Activated T-cell treated with anti-CD3 and anti-CD28 coated beads, Interleukin-2, amount 50 U/mL, for 72 hours (primary cell): Measurements from ENCODE around the gene AKR1B1. TPM values are rescaled to one million over a fixed set of nuclear protein-coding genes. Genes with fewer than 3 reads are reported as not detected.

Experiments
- ATAC-seq, 2 donors: fragments of 150-1000 bp; cut with Tn5 transposase; replicated peaks in 1 of 2; 2 replicates each; pipeline ENCODE4 v1.10.0; 2021; ENCODE audit warnings: moderate library complexity in 2 of 2, mild to moderate bottlenecking in 1 of 2
- DNase-seq, 2 donors: peaks; one replicate each; pipeline ENCODE4 v3.0.0; 2021 to 2022; ENCODE audit warnings: mixed read lengths in 1 of 2
- H3K27ac Mint-ChIP-seq: one replicate; pipeline ENCODE4 v1.8.0; 2022; ENCODE audit warnings: mild to moderate bottlenecking, moderate library complexity, mixed read lengths
- H3K27me3 Mint-ChIP-seq: one replicate; pipeline ENCODE4 v1.8.0; 2022; ENCODE audit warnings: low read depth, mixed read lengths
- H3K36me3 Mint-ChIP-seq, 2 donors: one replicate each; pipeline ENCODE4 v1.8.0; 2022; ENCODE audit warnings: mixed read lengths in 2 of 2, mild to moderate bottlenecking in 1 of 2; ENCODE audit not compliant: insufficient read depth in 2 of 2
- H3K4me1 Mint-ChIP-seq: one replicate; pipeline ENCODE4 v1.8.0; 2022; ENCODE audit warnings: low read depth, mixed read lengths
- H3K4me3 Mint-ChIP-seq, 2 donors: one replicate each; pipeline ENCODE4 v1.8.0; 2022; ENCODE audit warnings: mild to moderate bottlenecking in 2 of 2, mixed read lengths in 2 of 2, moderate library complexity in 2 of 2
- H3K9me3 Mint-ChIP-seq, 2 donors: one replicate each; pipeline ENCODE4 v1.8.0; 2022; ENCODE audit warnings: mixed read lengths in 2 of 2
- total RNA-seq, 2 donors: library from RNA; stranded (reverse); gene quantifications; one replicate each; pipeline ENCODE4 v1.2.3, GENCODE V29; 2022

The AKR1B1 gene
- total RNA-seq, 2 donors from 2014 or later, result 95.1 to 117 TPM

- Mint-ChIP-seq H3K9me3 (no peaks in the 10 kb centered on the region), H3K27ac (no peak overlapping the region), H3K4me3 (no peak overlapping the region), H3K4me1 (peaks cover 7% of the 10 kb centered on the region), H3K36me3 (peaks cover 6 to 19% of the 10 kb centered on the region in 2 donors), H3K27me3 (no peaks in the 10 kb centered on the region)
- no peak for ATAC-seq
- no peak for DNase-seq
Measured at GRCh38 chr7:134448356-134449229, 10.3 kb downstream of the AKR1B1 start.

GRCh38 chr7:134447383-134447782 is 11.5 kb downstream of the AKR1B1 start:
- ATAC-seq (no peak), DNase-seq (no peak)
- Mint-ChIP-seq H3K36me3 (peaks cover 6 to 25% of the 10 kb centered on the region in 2 donors), H3K27ac (no peak overlapping the region), H3K27me3 (no peaks in the 10 kb centered on the region), H3K4me3 (no peak overlapping the region), H3K9me3 (no peaks in the 10 kb centered on the region), H3K4me1 (peaks cover 3% of the 10 kb centered on the region)

- no peaks in the 10 kb centered on the region for H3K9me3 Mint-ChIP-seq
- peaks cover 6 to 25% of the 10 kb centered on the region in 2 donors for H3K36me3 Mint-ChIP-seq
- no peak overlapping the region for H3K27ac Mint-ChIP-seq
- no peaks in the 10 kb centered on the region for H3K27me3 Mint-ChIP-seq
- ATAC-seq (no peak), DNase-seq (no peak)
- no peaks in the 10 kb centered on the region for H3K4me1 Mint-ChIP-seq
- H3K4me3 Mint-ChIP-seq, result no peak overlapping the region
Measured at GRCh38 chr7:134446923-134447322, 12.0 kb downstream of the AKR1B1 start.

- H3K36me3 Mint-ChIP-seq, result peaks cover 9 to 25% of the 10 kb centered on the region in 2 donors
- H3K27ac Mint-ChIP-seq, result no peak overlapping the region
- H3K27me3 Mint-ChIP-seq, result no peaks in the 10 kb centered on the region
- no peak for DNase-seq
- no peaks in the 10 kb centered on the region for H3K4me1 Mint-ChIP-seq
- no peak overlapping the region for H3K4me3 Mint-ChIP-seq
- H3K9me3 Mint-ChIP-seq, result no peaks in the 10 kb centered on the region
- ATAC-seq, result no peak
Measured at GRCh38 chr7:134446446-134446845, 12.5 kb downstream of the AKR1B1 start.

- H3K4me1 Mint-ChIP-seq, result no peaks in the 10 kb centered on the region
- peaks cover 9 to 29% of the 10 kb centered on the region in 2 donors for H3K36me3 Mint-ChIP-seq
- DNase-seq (no peak), ATAC-seq (no peak)
- H3K27ac Mint-ChIP-seq, result no peak overlapping the region
- no peaks in the 10 kb centered on the region for H3K9me3 Mint-ChIP-seq
- no peak overlapping the region for H3K4me3 Mint-ChIP-seq
- no peaks in the 10 kb centered on the region for H3K27me3 Mint-ChIP-seq
Measured at GRCh38 chr7:134444961-134445315, 14.0 kb downstream of the AKR1B1 start.

- no peak for DNase-seq
- no peak overlapping the region for H3K27ac Mint-ChIP-seq
- no peaks in the 10 kb centered on the region for H3K9me3 Mint-ChIP-seq
- no peaks in the 10 kb centered on the region for H3K27me3 Mint-ChIP-seq
- no peak overlapping the region for H3K4me3 Mint-ChIP-seq
- no peaks in the 10 kb centered on the region for H3K4me1 Mint-ChIP-seq
- no peak for ATAC-seq
- peaks cover 9 to 29% of the 10 kb centered on the region in 2 donors for H3K36me3 Mint-ChIP-seq
Measured at GRCh38 chr7:134444198-134444960, 14.5 kb downstream of the AKR1B1 start.

- Mint-ChIP-seq H3K4me3 (no peak overlapping the region), H3K4me1 (no peaks in the 10 kb centered on the region), H3K36me3 (peaks cover 9 to 25% of the 10 kb centered on the region in 2 donors), H3K27ac (no peak overlapping the region), H3K9me3 (peaks cover 0 to 2% of the 10 kb centered on the region in 2 donors), H3K27me3 (no peaks in the 10 kb centered on the region)
- ATAC-seq, result no peak
- no peak for DNase-seq
Measured at GRCh38 chr7:134443396-134444070, 15.4 kb downstream of the AKR1B1 start.

- ATAC-seq, result no peak
- H3K9me3 Mint-ChIP-seq, result peaks cover 2 to 3% of the 10 kb centered on the region in 2 donors
- H3K4me3 Mint-ChIP-seq, result no peak overlapping the region
- no peak for DNase-seq
- no peak overlapping the region for H3K27ac Mint-ChIP-seq
- peaks cover 12 to 26% of the 10 kb centered on the region in 2 donors for H3K36me3 Mint-ChIP-seq
- no peaks in the 10 kb centered on the region for H3K27me3 Mint-ChIP-seq
- H3K4me1 Mint-ChIP-seq, result no peaks in the 10 kb centered on the region
Measured at GRCh38 chr7:134442441-134443220, 16.3 kb downstream of the AKR1B1 start.

- H3K4me3 Mint-ChIP-seq, result no peak overlapping the region
- no peak for DNase-seq
- peaks cover 2 to 3% of the 10 kb centered on the region in 2 donors for H3K9me3 Mint-ChIP-seq
- no peak overlapping the region for H3K27ac Mint-ChIP-seq
- no peaks in the 10 kb centered on the region for H3K27me3 Mint-ChIP-seq
- H3K4me1 Mint-ChIP-seq, result no peaks in the 10 kb centered on the region
- peaks cover 12 to 24% of the 10 kb centered on the region in 2 donors for H3K36me3 Mint-ChIP-seq
- ATAC-seq, result no peak
Measured at GRCh38 chr7:134441264-134441663, 17.6 kb downstream of the AKR1B1 start.

GRCh38 chr7:134440476-134440875 is 18.4 kb downstream of the AKR1B1 start:
- Mint-ChIP-seq H3K36me3 (peaks cover 10 to 23% of the 10 kb centered on the region in 2 donors), H3K27ac (no peak overlapping the region), H3K4me3 (no peak overlapping the region), H3K4me1 (no peaks in the 10 kb centered on the region), H3K9me3 (peaks cover 2 to 3% of the 10 kb centered on the region in 2 donors), H3K27me3 (no peaks in the 10 kb centered on the region)
- ATAC-seq (no peak), DNase-seq (no peak)

GRCh38 chr7:134440067-134440466 is 18.8 kb downstream of the AKR1B1 start:
- Mint-ChIP-seq H3K9me3 (peaks cover 2 to 3% of the 10 kb centered on the region in 2 donors), H3K27ac (no peak overlapping the region), H3K4me3 (no peak overlapping the region), H3K27me3 (no peaks in the 10 kb centered on the region), H3K4me1 (no peaks in the 10 kb centered on the region), H3K36me3 (peaks cover 9 to 20% of the 10 kb centered on the region in 2 donors)
- DNase-seq, result no peak
- ATAC-seq, result no peak

GRCh38 chr7:134438946-134439345 is 20.0 kb downstream of the AKR1B1 start:
- H3K27me3 Mint-ChIP-seq, result no peaks in the 10 kb centered on the region
- peaks cover 7 to 15% of the 10 kb centered on the region in 2 donors for H3K36me3 Mint-ChIP-seq
- H3K27ac Mint-ChIP-seq, result no peak overlapping the region
- no peak overlapping the region for H3K4me3 Mint-ChIP-seq
- H3K9me3 Mint-ChIP-seq, result peaks cover 2 to 3% of the 10 kb centered on the region in 2 donors
- DNase-seq (no peak), ATAC-seq (no peak)
- H3K4me1 Mint-ChIP-seq, result no peaks in the 10 kb centered on the region
